Osteocyte (in vitro differentiated cells): Measurements from ENCODE around the gene ZNRD2. TPM values are rescaled to one million over a fixed set of nuclear protein-coding genes. Genes with fewer than 3 reads are reported as not detected.
"Not testable (repeated sequence)": the region's sequence is repeated elsewhere in the genome, so short reads cannot be mapped to it uniquely, and the experiment has no call there.

Source experiments
- DNase-seq: peaks from one replicate; pipeline ENCODE4 v3.0.0; 2021; ENCODE audit warnings: mixed read lengths; ENCODE audit not compliant: unreplicated experiment; ENCODE audit errors: extremely low spot score
- H3K27ac Mint-ChIP-seq: one replicate; pipeline ENCODE4 v1.8.0; 2021; ENCODE audit warnings: mild to moderate bottlenecking, mixed read lengths; ENCODE audit not compliant: unreplicated experiment
- H3K27me3 Mint-ChIP-seq: one replicate; pipeline ENCODE4 v1.8.0; 2021; ENCODE audit warnings: mixed read lengths; ENCODE audit not compliant: unreplicated experiment
- H3K36me3 Mint-ChIP-seq: one replicate; pipeline ENCODE4 v1.8.0; 2021; ENCODE audit warnings: mixed read lengths; ENCODE audit not compliant: unreplicated experiment
- H3K4me1 Mint-ChIP-seq: one replicate; pipeline ENCODE4 v1.8.0; 2021; ENCODE audit warnings: mixed read lengths; ENCODE audit not compliant: unreplicated experiment
- H3K4me3 Mint-ChIP-seq: one replicate; pipeline ENCODE4 v1.8.0; 2021; ENCODE audit warnings: mild to moderate bottlenecking, moderate library complexity, mixed read lengths; ENCODE audit not compliant: unreplicated experiment
- H3K9me3 Mint-ChIP-seq: one replicate; pipeline ENCODE4 v1.8.0; 2021; ENCODE audit warnings: mixed read lengths; ENCODE audit not compliant: unreplicated experiment
- long read RNA-seq: library from polyadenylated mRNA; unstranded; transcript quantifications from one replicate; pipeline ENCODE4 v2.0.0, GENCODE V29; 2021
- total RNA-seq: library from RNA; stranded (reverse); gene quantifications from 2 replicates; pipeline ENCODE4 v1.2.1, GENCODE V29; 2021
- TF ChIP-seq, protein P1 (sequence below): fragments of 200-600 bp; sonication (generic); IDR thresholded peaks from 2 replicates; pipeline ENCODE4 v1.5.0; 2021; ENCODE audit warnings: antibody characterized with exemption, mild to moderate bottlenecking, moderate library complexity

The ZNRD2 gene, protein sequence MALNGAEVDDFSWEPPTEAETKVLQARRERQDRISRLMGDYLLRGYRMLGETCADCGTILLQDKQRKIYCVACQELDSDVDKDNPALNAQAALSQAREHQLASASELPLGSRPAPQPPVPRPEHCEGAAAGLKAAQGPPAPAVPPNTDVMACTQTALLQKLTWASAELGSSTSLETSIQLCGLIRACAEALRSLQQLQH
- 31.3 and 32.7 TPM in 2 replicates for total RNA-seq
- long read RNA-seq, partial matches to known transcripts: 0 of 1 reads
- long read RNA-seq, other reads (novel, unspliced or antisense): 0 of 1 reads

DNA sequence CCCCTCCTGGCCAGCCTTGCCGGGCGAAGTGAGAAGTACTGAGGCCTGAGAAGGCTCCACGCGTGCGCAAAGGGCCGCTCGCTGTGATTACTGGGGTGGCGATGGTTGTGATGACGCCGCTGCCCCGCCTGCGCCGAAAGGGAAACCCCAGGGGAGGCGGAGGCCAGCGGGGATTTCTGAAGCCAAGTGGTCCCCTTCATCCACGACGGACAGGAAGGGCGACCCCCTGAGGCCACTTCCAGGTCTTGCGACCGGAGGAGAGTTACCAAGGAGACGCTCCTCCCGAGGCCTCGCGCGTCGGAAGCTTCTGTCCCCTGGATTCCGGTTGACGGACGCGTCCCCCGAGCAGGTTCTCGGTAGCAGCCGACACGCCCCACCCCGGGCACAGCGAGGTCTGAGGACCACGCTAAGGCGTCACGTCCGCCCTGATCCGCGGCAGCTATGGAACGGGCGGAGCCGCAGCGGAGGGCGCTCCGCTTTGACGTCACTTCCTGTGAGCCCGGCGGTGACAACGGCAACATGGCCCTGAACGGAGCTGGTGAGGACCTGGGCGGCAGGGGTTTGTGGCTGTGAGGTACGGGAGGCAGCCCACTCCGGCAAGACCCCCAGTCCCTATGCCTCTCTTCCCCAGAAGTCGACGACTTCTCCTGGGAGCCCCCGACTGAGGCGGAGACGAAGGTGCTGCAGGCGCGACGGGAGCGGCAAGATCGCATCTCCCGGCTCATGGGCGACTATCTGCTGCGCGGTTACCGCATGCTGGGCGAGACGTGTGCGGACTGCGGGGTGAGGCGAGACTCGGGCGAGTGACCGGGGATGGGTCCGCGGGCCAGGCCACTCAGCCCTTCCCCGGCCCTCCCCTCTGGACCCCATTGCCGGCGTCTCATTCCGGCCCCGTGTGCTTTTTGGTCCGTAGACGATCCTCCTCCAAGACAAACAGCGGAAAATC lies at the start of gene ZNRD2:
ZNRD2 (plus strand) TSS at position 505 of the 946 bp plus-strand sequence; CDS start at position 520, 15 bp downstream.
- H3K27ac Mint-ChIP-seq: peak within 1 kb of the TSS; percentile 96

DNA sequence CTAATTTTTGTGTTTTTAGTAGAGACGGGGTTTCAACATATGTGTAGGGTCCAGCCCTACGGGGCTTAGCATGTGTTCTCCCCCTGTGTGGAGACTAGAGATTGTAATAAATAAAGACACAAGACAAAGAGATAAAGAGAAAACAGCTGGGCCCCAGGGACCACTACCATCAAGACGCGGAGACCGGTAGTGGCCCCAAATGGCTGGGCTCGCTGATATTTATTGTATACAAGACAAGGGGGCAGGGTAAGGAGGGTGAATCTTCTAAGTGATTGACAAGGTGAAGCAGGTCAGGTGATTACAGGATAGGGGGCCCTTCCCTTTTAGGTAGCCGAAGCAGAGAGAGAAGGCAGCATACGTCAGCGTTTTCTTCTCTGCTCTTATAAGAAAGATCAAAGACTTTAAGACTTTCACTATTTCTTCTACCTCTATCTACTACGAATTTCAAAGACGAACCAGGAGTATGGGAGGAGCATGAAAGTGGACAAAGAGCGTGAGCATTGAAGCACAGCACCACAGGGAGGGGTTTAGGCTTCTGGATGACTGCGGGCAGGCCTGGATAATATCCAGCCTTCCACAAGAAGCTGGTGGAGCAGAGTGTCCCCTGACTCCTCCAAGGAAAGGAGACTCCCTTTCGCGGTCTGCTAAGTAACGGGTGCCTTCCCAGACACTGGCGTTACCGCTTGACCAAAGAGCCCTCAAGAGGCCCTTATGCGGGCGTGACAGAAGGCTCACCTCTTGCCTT lies 48.3 kb upstream of the ZNRD2 start:
- not testable (repeated sequence) for H3K4me3 Mint-ChIP-seq, H3K27ac Mint-ChIP-seq, H3K9me3 Mint-ChIP-seq, H3K27me3 Mint-ChIP-seq, DNase-seq, H3K36me3 Mint-ChIP-seq
- H3K4me1 Mint-ChIP-seq: peaks cover 11% of the 10 kb centered on the region

More for the DNA sequence above, at the start of gene ZNRD2:
- H3K36me3 Mint-ChIP-seq: peaks cover 8% of the 10 kb centered on the region
- peaks cover 56% of the 10 kb centered on the region for H3K4me1 Mint-ChIP-seq
- H3K9me3 Mint-ChIP-seq: no peaks in the 10 kb centered on the region
- H3K27me3 Mint-ChIP-seq: no peaks in the 10 kb centered on the region
- TF ChIP-seq, protein P1, sequence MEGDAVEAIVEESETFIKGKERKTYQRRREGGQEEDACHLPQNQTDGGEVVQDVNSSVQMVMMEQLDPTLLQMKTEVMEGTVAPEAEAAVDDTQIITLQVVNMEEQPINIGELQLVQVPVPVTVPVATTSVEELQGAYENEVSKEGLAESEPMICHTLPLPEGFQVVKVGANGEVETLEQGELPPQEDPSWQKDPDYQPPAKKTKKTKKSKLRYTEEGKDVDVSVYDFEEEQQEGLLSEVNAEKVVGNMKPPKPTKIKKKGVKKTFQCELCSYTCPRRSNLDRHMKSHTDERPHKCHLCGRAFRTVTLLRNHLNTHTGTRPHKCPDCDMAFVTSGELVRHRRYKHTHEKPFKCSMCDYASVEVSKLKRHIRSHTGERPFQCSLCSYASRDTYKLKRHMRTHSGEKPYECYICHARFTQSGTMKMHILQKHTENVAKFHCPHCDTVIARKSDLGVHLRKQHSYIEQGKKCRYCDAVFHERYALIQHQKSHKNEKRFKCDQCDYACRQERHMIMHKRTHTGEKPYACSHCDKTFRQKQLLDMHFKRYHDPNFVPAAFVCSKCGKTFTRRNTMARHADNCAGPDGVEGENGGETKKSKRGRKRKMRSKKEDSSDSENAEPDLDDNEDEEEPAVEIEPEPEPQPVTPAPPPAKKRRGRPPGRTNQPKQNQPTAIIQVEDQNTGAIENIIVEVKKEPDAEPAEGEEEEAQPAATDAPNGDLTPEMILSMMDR: peak; percentile 63
- H3K4me3 Mint-ChIP-seq: peak within 1 kb of the TSS; percentile 97
- DNase-seq: peak; percentile 99

DNA sequence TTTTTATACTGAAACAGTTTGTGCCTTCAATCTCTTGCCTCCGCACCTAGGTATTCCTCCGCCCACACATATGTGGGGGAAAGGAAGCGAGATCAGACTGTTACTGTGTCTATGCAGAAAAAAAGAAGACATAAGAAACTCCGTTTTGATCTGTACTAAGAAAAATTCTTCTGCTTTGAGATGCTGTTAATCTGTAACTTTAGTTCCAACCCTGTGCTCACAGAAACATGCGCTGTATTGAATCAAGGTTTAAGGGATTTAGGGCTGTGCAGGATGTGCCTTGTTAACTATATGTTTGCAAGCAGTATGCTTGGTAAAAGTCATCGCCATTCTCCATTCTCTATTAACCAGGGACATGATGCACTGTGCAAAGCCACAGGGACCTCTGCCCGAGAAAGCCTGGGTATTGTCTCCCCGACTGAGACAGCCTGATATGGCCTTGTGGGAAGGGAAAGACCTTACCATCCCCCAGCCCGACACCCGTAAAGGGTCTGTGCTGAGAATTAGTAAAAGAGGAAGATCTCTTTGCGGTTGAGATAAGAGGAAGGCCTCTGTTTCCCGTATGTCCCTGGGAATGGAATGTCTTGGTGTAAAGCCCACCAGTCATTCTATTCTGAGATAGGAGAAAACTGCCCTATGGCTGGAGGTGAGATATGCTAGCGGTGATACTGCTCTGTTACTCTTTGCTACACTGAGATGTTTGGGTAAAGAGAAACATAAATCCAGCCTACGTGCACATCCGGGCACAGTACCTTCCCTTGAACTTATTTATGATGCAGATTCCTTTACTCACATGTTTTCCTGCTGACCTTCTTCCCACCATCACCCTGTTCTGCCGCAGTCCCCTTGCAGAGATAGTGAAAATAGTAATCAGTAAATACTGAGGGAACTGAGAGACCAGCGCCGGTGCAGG lies 47.3 kb upstream of the ZNRD2 start:
- H3K36me3 Mint-ChIP-seq, H3K27ac Mint-ChIP-seq, H3K4me3 Mint-ChIP-seq: not testable (repeated sequence)

DNA sequence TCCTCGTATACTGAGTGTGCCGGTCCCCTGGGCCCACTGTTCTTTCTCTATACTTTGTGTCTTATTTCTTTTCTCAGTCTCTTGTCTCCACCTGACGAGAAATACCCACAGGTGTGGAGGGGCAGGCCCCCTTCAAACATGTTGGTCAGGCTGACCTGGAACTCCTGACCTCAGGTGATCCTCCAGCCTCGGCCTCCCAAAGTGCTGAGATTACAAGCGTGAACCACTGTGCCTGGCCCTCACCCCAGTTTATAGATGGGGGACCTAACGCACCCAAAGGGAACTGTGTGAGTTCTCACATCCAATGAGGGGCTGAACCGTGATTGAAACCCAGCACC lies 46.7 kb upstream of the ZNRD2 start:
- not testable (repeated sequence) for H3K4me3 Mint-ChIP-seq, H3K27ac Mint-ChIP-seq

More for the DNA sequence above, 47.3 kb upstream of the ZNRD2 start:
- DNase-seq, H3K9me3 Mint-ChIP-seq, H3K27me3 Mint-ChIP-seq: not testable (repeated sequence)
- H3K4me1 Mint-ChIP-seq: peaks cover 16% of the 10 kb centered on the region

DNA sequence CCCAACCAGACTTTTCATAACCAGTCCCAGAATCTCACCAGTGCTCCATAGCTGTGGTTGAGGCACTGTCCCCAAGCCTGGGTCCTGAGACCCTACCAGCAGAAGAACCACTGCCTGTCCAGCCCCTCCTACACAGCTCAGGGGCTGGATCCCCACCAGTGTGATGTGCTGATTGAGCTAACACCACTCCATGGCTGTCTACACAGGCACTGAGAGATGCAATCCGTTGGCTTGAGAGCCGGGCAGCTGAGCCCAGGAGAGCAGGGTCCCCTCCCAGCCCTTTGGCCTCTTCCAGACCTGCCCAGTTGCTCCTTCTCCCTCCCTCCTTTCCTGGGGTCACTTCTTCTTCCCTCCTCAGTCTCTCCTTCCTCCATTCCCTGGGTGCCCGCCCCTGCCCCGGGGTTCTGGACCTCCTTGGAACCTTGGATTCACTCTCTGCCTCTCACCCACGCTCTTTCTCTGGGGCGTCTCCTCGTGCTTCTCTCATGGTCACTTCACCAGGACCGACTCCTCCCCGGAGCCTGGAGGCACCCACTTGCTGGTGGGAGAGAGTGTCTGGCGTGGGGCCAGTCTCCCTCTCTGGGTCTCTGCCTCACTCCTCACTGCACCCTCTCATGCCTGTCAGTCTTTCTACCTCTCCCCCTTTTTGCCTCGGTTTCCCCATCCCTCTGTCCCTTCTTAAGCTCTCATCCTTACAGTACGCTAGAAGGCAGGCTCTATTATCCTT lies 46.1 kb upstream of the ZNRD2 start:
- no peaks in the 10 kb centered on the region for H3K27me3 Mint-ChIP-seq
- peaks cover 13% of the 10 kb centered on the region for H3K36me3 Mint-ChIP-seq
- DNase-seq: no peak
- peaks cover 16% of the 10 kb centered on the region for H3K4me1 Mint-ChIP-seq
- TF ChIP-seq, protein P1: no peak
- peak overlapping the region; percentile 50 for H3K27ac Mint-ChIP-seq
- peak overlapping the region; percentile 51 for H3K4me3 Mint-ChIP-seq
- H3K9me3 Mint-ChIP-seq: no peaks in the 10 kb centered on the region

More for the DNA sequence above, 46.7 kb upstream of the ZNRD2 start:
- H3K9me3 Mint-ChIP-seq, DNase-seq, H3K27me3 Mint-ChIP-seq, H3K36me3 Mint-ChIP-seq: not testable (repeated sequence)
- peaks cover 16% of the 10 kb centered on the region for H3K4me1 Mint-ChIP-seq
